ENCODE results near the gene ATP1A4.

The ATP1A4 gene

GRCh38 chr1:160178731-160179130 is 27.3 kb downstream of the ATP1A4 start:
- DNase-seq (ENCODE audit: low read depth): no peak
- TF ChIP-seq CTCF (conservative IDR thresholded peaks at IDR 0.05; ENCODE audit: low read depth, low read length): no peak
- no peak overlapping the region for H3K4me3 ChIP-seq (ENCODE audit: low read depth, low read length)

GRCh38 chr1:160179336-160179735 is 27.9 kb downstream of the ATP1A4 start:
- TF ChIP-seq CTCF (conservative IDR thresholded peaks at IDR 0.05; ENCODE audit: low read depth, low read length): no peak
- no peak for DNase-seq (ENCODE audit: low read depth)
- no peak overlapping the region for H3K4me3 ChIP-seq (ENCODE audit: low read depth, low read length)

GRCh38 chr1:160186246-160186645 is 34.8 kb downstream of the ATP1A4 start:
- no peak for DNase-seq (ENCODE audit: low read depth)
- TF ChIP-seq CTCF (conservative IDR thresholded peaks at IDR 0.05; ENCODE audit: low read depth, low read length): no peak
- no peak overlapping the region for H3K4me3 ChIP-seq (ENCODE audit: low read depth, low read length)

- DNase-seq (ENCODE audit: low read depth): no peak
- no peak for TF ChIP-seq CTCF (conservative IDR thresholded peaks at IDR 0.05; ENCODE audit: low read depth, low read length)
- H3K4me3 ChIP-seq (ENCODE audit: low read depth, low read length): no peak overlapping the region
These were observed 35.3 kb downstream of the ATP1A4 start for GRCh38 chr1:160186729-160187128.

- TF ChIP-seq CTCF (conservative IDR thresholded peaks at IDR 0.05; ENCODE audit: low read depth, low read length): no peak
- no peak overlapping the region for H3K4me3 ChIP-seq (ENCODE audit: low read depth, low read length)
- DNase-seq (ENCODE audit: low read depth): no peak
These were observed 36.0 kb downstream of the ATP1A4 start for GRCh38 chr1:160187407-160187806.

GRCh38 chr1:160188341-160188740 is 36.9 kb downstream of the ATP1A4 start:
- no peak overlapping the region for H3K4me3 ChIP-seq (ENCODE audit: low read depth, low read length)
- no peak for DNase-seq (ENCODE audit: low read depth)
- TF ChIP-seq CTCF (conservative IDR thresholded peaks at IDR 0.05; ENCODE audit: low read depth, low read length): no peak

- H3K4me3 ChIP-seq (ENCODE audit: low read depth, low read length): no peak within 1 kb of the TSS
- TF ChIP-seq CTCF (conservative IDR thresholded peaks at IDR 0.05; ENCODE audit: low read depth, low read length): no peak
- no peak for DNase-seq (ENCODE audit: low read depth)
These were observed 38.5 kb downstream of the ATP1A4 start, which contains the start of gene CASQ1 for GRCh38 chr1:160189649-160190625. Gene CASQ1 (plus strand): TSS chr1:160190575. CDS start chr1:160190752, 177 bp downstream.

All from choroid plexus epithelial cell (primary cell).